K562 (cell line): Measurements from ENCODE around the gene DGKZ.

Experiments used
- E2F4 ChIP-seq: sonication (generic); formaldehyde crosslinking; IDR thresholded peaks from 2 replicates; pipeline ENCODE4 v1.8.0; 2022; ENCODE audit warnings: mild to moderate bottlenecking, low read depth, missing genetic modification reagents
- JUND ChIP-seq, 2 experiments: IDR thresholded peaks; 2 replicates in 1 of 2; 3 replicates in 1 of 2; pipeline ENCODE4 v1.6.1; 2011; ENCODE audit warnings: borderline replicate concordance in 2 of 2, low read depth in 2 of 2, low read length in 2 of 2, improper control_type of control experiment in 1 of 2, missing biosample characterization in 1 of 2, missing genetic modification characterization in 1 of 2, missing genetic modification reagents in 1 of 2
- NFYB ChIP-seq: IDR thresholded peaks from 2 replicates; pipeline ENCODE4 v1.6.1; 2011; ENCODE audit warnings: mild to moderate bottlenecking, moderate library complexity; ENCODE audit not compliant: insufficient read length; ENCODE audit errors: extremely low read depth
- TF ChIP-seq, protein P1 (sequence below), 3 experiments: IDR thresholded peaks in 2 of 3; conservative IDR thresholded peaks in 1 of 3; 2 replicates each; pipeline ENCODE4 v1.5.1; 2011 to 2012; ENCODE audit warnings: low read length in 3 of 3, mild to moderate bottlenecking in 3 of 3, control low read depth in 2 of 3, improper control_type of control experiment in 1 of 3, inconsistent platforms in 1 of 3, low read depth in 1 of 3, mixed read lengths in 1 of 3, moderate library complexity in 1 of 3; ENCODE audit not compliant: insufficient read depth in 2 of 3

- no peak for TF ChIP-seq NFYB
- TF ChIP-seq, protein P1, sequence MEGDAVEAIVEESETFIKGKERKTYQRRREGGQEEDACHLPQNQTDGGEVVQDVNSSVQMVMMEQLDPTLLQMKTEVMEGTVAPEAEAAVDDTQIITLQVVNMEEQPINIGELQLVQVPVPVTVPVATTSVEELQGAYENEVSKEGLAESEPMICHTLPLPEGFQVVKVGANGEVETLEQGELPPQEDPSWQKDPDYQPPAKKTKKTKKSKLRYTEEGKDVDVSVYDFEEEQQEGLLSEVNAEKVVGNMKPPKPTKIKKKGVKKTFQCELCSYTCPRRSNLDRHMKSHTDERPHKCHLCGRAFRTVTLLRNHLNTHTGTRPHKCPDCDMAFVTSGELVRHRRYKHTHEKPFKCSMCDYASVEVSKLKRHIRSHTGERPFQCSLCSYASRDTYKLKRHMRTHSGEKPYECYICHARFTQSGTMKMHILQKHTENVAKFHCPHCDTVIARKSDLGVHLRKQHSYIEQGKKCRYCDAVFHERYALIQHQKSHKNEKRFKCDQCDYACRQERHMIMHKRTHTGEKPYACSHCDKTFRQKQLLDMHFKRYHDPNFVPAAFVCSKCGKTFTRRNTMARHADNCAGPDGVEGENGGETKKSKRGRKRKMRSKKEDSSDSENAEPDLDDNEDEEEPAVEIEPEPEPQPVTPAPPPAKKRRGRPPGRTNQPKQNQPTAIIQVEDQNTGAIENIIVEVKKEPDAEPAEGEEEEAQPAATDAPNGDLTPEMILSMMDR (IDR thresholded peaks at IDR 0.05 in 2 of 3, conservative IDR thresholded peaks at IDR 0.05 in 1 of 3; ENCODE audit: insufficient read depth in 2 of 3, low read depth in 1 of 3, low read length in 3 of 3), result no peak
- TF ChIP-seq JUND (IDR thresholded peaks at IDR 0.05; ENCODE audit: borderline replicate concordance, low read depth, low read length), result no peak
- no peak for TF ChIP-seq JUND (tag; IDR thresholded peaks at IDR 0.05; ENCODE audit: borderline replicate concordance, low read depth, low read length)
- no peak for TF ChIP-seq E2F4
Observed at GRCh38 chr11:46393231-46393616, 46.0 kb downstream of the DGKZ start.
